Skin epidermis (tissue), 12 donors: ENCODE measurements around the gene IL17REL.

Source experiments
- H3K27ac ChIP-seq, 21 experiments: fragments of 200-600 bp; sonication (generic) in 11 of 21; one replicate each; pipeline ENCODE4 v1.5.0; 2020; ENCODE audit warnings: mild to moderate bottlenecking in 3 of 21, inconsistent platforms in 2 of 21, moderate library complexity in 2 of 21
- H3K4me3 ChIP-seq, 7 experiments: fragments of 200-600 bp; sonication (generic) in 2 of 7; one replicate each; pipeline ENCODE4 v1.5.0; 2020; ENCODE audit warnings: inconsistent platforms in 2 of 7, mild to moderate bottlenecking in 2 of 7, moderate library complexity in 1 of 7

IL17REL gene

GRCh38 chr22:49973018-49973961 is 39.3 kb downstream of the IL17REL start:
- no peak overlapping the region for H3K4me3 ChIP-seq
- H3K27ac ChIP-seq, result no peak overlapping the region

- Histone ChIP-seq H3K4me3 (peak overlapping the region in 4 of 7 experiments; percentile 38 to 49 (median 44)), H3K27ac (peak overlapping the region in 14 of 21 experiments; percentile 1 to 93 (median 82))
These were observed 40.2 kb downstream of the IL17REL start for GRCh38 chr22:49972163-49973017.

- H3K4me3 ChIP-seq, result peak overlapping the region; percentile 34 to 49 (median 42)
- peak overlapping the region; percentile 48 to 93 (median 85) for H3K27ac ChIP-seq
These were observed 41.1 kb downstream of the IL17REL start for GRCh38 chr22:49971232-49972162.

- Histone ChIP-seq H3K4me3 (peak overlapping the region; percentile 34 to 49 (median 42)), H3K27ac (peak overlapping the region; percentile 48 to 97 (median 85))
These were observed 41.9 kb downstream of the IL17REL start for GRCh38 chr22:49970528-49971231.

GRCh38 chr22:49969751-49970527 is 42.6 kb downstream of the IL17REL start:
- no peak overlapping the region for H3K4me3 ChIP-seq
- H3K27ac ChIP-seq, result peak overlapping the region in 18 of 21 experiments; percentile 7 to 97 (median 76)

GRCh38 chr22:49968831-49969661 is 43.5 kb downstream of the IL17REL start:
- H3K4me3 ChIP-seq, result no peak overlapping the region
- peak overlapping the region in 14 of 21 experiments; percentile 7 to 98 (median 84) for H3K27ac ChIP-seq

- H3K27ac ChIP-seq, result peak overlapping the region in 17 of 21 experiments; percentile 22 to 98 (median 96)
- no peak overlapping the region for H3K4me3 ChIP-seq
These were observed 44.2 kb downstream of the IL17REL start for GRCh38 chr22:49968313-49968830.

- Histone ChIP-seq H3K27ac (peak overlapping the region in 20 of 21 experiments; percentile 43 to 98 (median 94)), H3K4me3 (no peak overlapping the region)
These were observed 44.8 kb downstream of the IL17REL start for GRCh38 chr22:49967706-49968208.

GRCh38 chr22:49966774-49967705 is 45.5 kb downstream of the IL17REL start:
- peak overlapping the region in 20 of 21 experiments; percentile 43 to 98 (median 94) for H3K27ac ChIP-seq
- H3K4me3 ChIP-seq, result no peak overlapping the region

- peak overlapping the region in 20 of 21 experiments; percentile 43 to 98 (median 94) for H3K27ac ChIP-seq
- peak overlapping the region in 1 of 7 experiments; percentile 3 for H3K4me3 ChIP-seq
These were observed 46.4 kb downstream of the IL17REL start for GRCh38 chr22:49966041-49966773.

GRCh38 chr22:49965091-49966040 is 47.2 kb downstream of the IL17REL start:
- Histone ChIP-seq H3K27ac (peak overlapping the region in 20 of 21 experiments; percentile 8 to 99 (median 96)), H3K4me3 (peak overlapping the region in 5 of 7 experiments; percentile 2 to 97 (median 8))

GRCh38 chr22:49964136-49965090 is 48.2 kb downstream of the IL17REL start:
- Histone ChIP-seq H3K4me3 (peak overlapping the region; percentile 56 to 97 (median 70)), H3K27ac (peak overlapping the region in 18 of 21 experiments; percentile 8 to 99 (median 96))
